Myocyte (in vitro differentiated cells): ENCODE results near the gene PGGHG. TPM values are rescaled to one million over a fixed set of nuclear protein-coding genes. Genes with fewer than 3 reads are reported as not detected.
"Not testable (repeated sequence)": the region's sequence is repeated elsewhere in the genome, so short reads cannot be mapped to it uniquely, and the experiment has no call there.

Experiments used
- DNase-seq: peaks from one replicate; pipeline ENCODE4 v3.0.0-alpha.2; 2012; ENCODE audit warnings: low read depth
- total RNA-seq: library from RNA; depleted of rRNA; stranded (reverse); fragments of >200 nt; gene quantifications from 2 replicates; pipeline ENCODE4 v1.2.3, GENCODE V29; 2014

PGGHG gene
- total RNA-seq, 1 donor from 2014 or later: 8.2 TPM

- DNase-seq: peak; percentile 36
Observed at GRCh38 chr11:297586-298405, 8.9 kb downstream of the PGGHG start.

GRCh38 chr11:298406-299065 is 9.6 kb downstream of the PGGHG start:
- no peak for DNase-seq

- DNase-seq: no peak
Observed at GRCh38 chr11:299081-299891, 10.4 kb downstream of the PGGHG start, which contains the start of gene IFITM5. Gene IFITM5, minus strand, starts transcription at chr11:299526. Its CDS starts 36 bp downstream, at chr11:299490.

- DNase-seq: peak; percentile 89
Observed at GRCh38 chr11:299951-300735, 11.2 kb downstream of the PGGHG start.

- no peak for DNase-seq
Observed at GRCh38 chr11:303363-303762, 14.4 kb downstream of the PGGHG start.

- DNase-seq: no peak
Observed at GRCh38 chr11:304061-304506, 15.2 kb downstream of the PGGHG start.

- DNase-seq: peak; percentile 65
Observed at GRCh38 chr11:304915-305843, 16.3 kb downstream of the PGGHG start.

GRCh38 chr11:305844-306211 is 16.9 kb downstream of the PGGHG start:
- DNase-seq: no peak

- no peak for DNase-seq
Observed at GRCh38 chr11:306645-307371, 17.9 kb downstream of the PGGHG start.

GRCh38 chr11:307766-308708 is 19.1 kb downstream of the PGGHG start, which contains the start of gene IFITM2:
Gene IFITM2, plus strand, starts transcription at chr11:307816. Its CDS starts 377 bp downstream, at chr11:308193.
- DNase-seq: peak; percentile 71

- DNase-seq: not testable (repeated sequence)
Observed at GRCh38 chr11:308740-309665, 20.1 kb downstream of the PGGHG start.

- not testable (repeated sequence) for DNase-seq
Observed at GRCh38 chr11:309979-310572, 21.1 kb downstream of the PGGHG start.

GRCh38 chr11:311013-311748 is 22.3 kb downstream of the PGGHG start:
- not testable (repeated sequence) for DNase-seq

- DNase-seq: no peak
Observed at GRCh38 chr11:312092-312816, 23.3 kb downstream of the PGGHG start.

GRCh38 chr11:313304-313786 is 24.4 kb downstream of the PGGHG start:
- no peak for DNase-seq
